BLaER1 treated with 17β-estradiol and CSF1 and Interleukin-3, amounts not matched to agents 10 nM and 100 nM (cell line): ENCODE results near the gene HIGD1C.
A peak's percentile ranks its signal among the peaks of the same experiment; 100 is the strongest.
"Not testable (repeated sequence)": the region's sequence is repeated elsewhere in the genome, so short reads cannot be mapped to it uniquely, and the experiment has no call there.

Source experiments
- H3K27ac ChIP-seq, 11 experiments: shearing (Covaris generic); formaldehyde crosslinking; 2 replicates each; pipeline ENCODE4 v1.8.1; 2022
- H3K27me3 ChIP-seq, 11 experiments: shearing (Covaris generic); formaldehyde crosslinking; 2 replicates each; pipeline ENCODE4 v1.8.1; 2022
- H3K36me3 ChIP-seq, 11 experiments: shearing (Covaris generic); formaldehyde crosslinking; 2 replicates each; pipeline ENCODE4 v1.8.1; 2022
- H3K4me1 ChIP-seq, 10 experiments: shearing (Covaris generic); formaldehyde crosslinking; 2 replicates each; pipeline ENCODE4 v1.8.1; 2022
- H3K4me2 ChIP-seq, 11 experiments: shearing (Covaris generic); formaldehyde crosslinking; 2 replicates each; pipeline ENCODE4 v1.8.1; 2022
- H3K4me3 ChIP-seq, 10 experiments: shearing (Covaris generic); formaldehyde crosslinking; 2 replicates each; pipeline ENCODE4 v1.8.1; 2022
- H3K9ac ChIP-seq, 11 experiments: shearing (Covaris generic); formaldehyde crosslinking; 2 replicates each; pipeline ENCODE4 v1.8.1; 2022
- H3K9me3 ChIP-seq, 11 experiments: shearing (Covaris generic); formaldehyde crosslinking; replicated peaks in 1 of 11; 2 replicates each; pipeline ENCODE4 v1.8.1; 2022
- H4K20me1 ChIP-seq, 11 experiments: shearing (Covaris generic); formaldehyde crosslinking; 2 replicates each; pipeline ENCODE4 v1.8.1; 2022
- Cebpa-rat ChIP-seq, 11 experiments: shearing (Covaris generic); IDR thresholded peaks; 2 replicates each; pipeline ENCODE4 v1.8.1; 2022

HIGD1C gene

GRCh38 chr12:51009056-51009440, 56.7 kb downstream of the HIGD1C start:
- Histone ChIP-seq H3K9ac (peak overlapping the region; percentile 19 to 88 (median 65); a peak in 18 of 22 replicates), H3K4me1 (peaks cover 23 to 92% (median 31%) of the 10 kb centered on the region in 10 experiments), H3K4me2 (peak overlapping the region; percentile 28 to 99 (median 67)), H3K27ac (peak overlapping the region in 10 of 11 experiments; percentile 41 to 93 (median 70); a peak in 20 of 22 replicates), H3K9me3 (no peaks in the 10 kb centered on the region; a peak in 1 of 22 replicates), H3K36me3 (peaks cover 41 to 45% (median 44%) of the 10 kb centered on the region in 11 experiments), H3K4me3 (peak overlapping the region in 3 of 10 experiments; percentile 54 to 60 (median 57); a peak in 6 of 20 replicates), H4K20me1 (peaks cover 0 to 41% (median 18%) of the 10 kb centered on the region in 11 experiments; a peak in 12 of 22 replicates), H3K27me3 (no peaks in the 10 kb centered on the region)
- TF ChIP-seq Cebpa-rat (IDR thresholded peaks at IDR 0.05), result no peak

- Histone ChIP-seq H3K9me3 (no peaks in the 10 kb centered on the region; a peak in 1 of 22 replicates), H3K4me3 (no peak overlapping the region), H3K36me3 (peaks cover 12 to 20% (median 15%) of the 10 kb centered on the region in 11 experiments), H3K4me2 (peak overlapping the region in 3 of 11 experiments; percentile 11 to 99 (median 80); a peak in 5 of 22 replicates), H3K4me1 (peaks cover 23 to 65% (median 31%) of the 10 kb centered on the region in 10 experiments), H3K27me3 (no peaks in the 10 kb centered on the region), H3K9ac (no peak overlapping the region), H3K27ac (no peak overlapping the region), H4K20me1 (peaks cover 0 to 46% (median 19%) of the 10 kb centered on the region in 11 experiments; a peak in 12 of 22 replicates)
- TF ChIP-seq Cebpa-rat (IDR thresholded peaks at IDR 0.05), result no peak
Observed at GRCh38 chr12:51011955-51012354, 59.6 kb downstream of the HIGD1C start.

- H3K27me3 ChIP-seq, result no peaks in the 10 kb centered on the region
- no peak for TF ChIP-seq Cebpa-rat (IDR thresholded peaks at IDR 0.05)
- no peak overlapping the region for H3K4me3 ChIP-seq
- H3K4me1 ChIP-seq, result peaks cover 23 to 62% (median 31%) of the 10 kb centered on the region in 10 experiments
- peaks cover 0 to 48% (median 19%) of the 10 kb centered on the region in 11 experiments; a peak in 12 of 22 replicates for H4K20me1 ChIP-seq
- H3K27ac ChIP-seq, result no peak overlapping the region
- H3K9ac ChIP-seq, result no peak overlapping the region
- H3K36me3 ChIP-seq, result peaks cover 4 to 12% (median 7%) of the 10 kb centered on the region in 11 experiments
- H3K4me2 ChIP-seq, result peak overlapping the region in 6 of 11 experiments; percentile 24 to 99 (median 48); a peak in 10 of 22 replicates
- H3K9me3 ChIP-seq, result no peaks in the 10 kb centered on the region
Observed at GRCh38 chr12:51012570-51013236, 60.4 kb downstream of the HIGD1C start.

GRCh38 chr12:51013441-51013840, 61.1 kb downstream of the HIGD1C start:
- peaks cover 21 to 64% (median 29%) of the 10 kb centered on the region in 10 experiments for H3K4me1 ChIP-seq
- H3K27me3 ChIP-seq, result no peaks in the 10 kb centered on the region
- H3K9ac ChIP-seq, result no peak overlapping the region
- H4K20me1 ChIP-seq, result peaks cover 0 to 55% (median 20%) of the 10 kb centered on the region in 11 experiments; a peak in 13 of 22 replicates
- peak overlapping the region in 6 of 11 experiments; percentile 24 to 99 (median 48); a peak in 9 of 22 replicates for H3K4me2 ChIP-seq
- TF ChIP-seq Cebpa-rat (IDR thresholded peaks at IDR 0.05), result no peak
- H3K4me3 ChIP-seq, result no peak overlapping the region
- H3K36me3 ChIP-seq, result peaks cover 0 to 5% (median 0%) of the 10 kb centered on the region in 11 experiments; a peak in 9 of 22 replicates
- H3K9me3 ChIP-seq, result no peaks in the 10 kb centered on the region
- no peak overlapping the region for H3K27ac ChIP-seq

- not testable (repeated sequence) for H3K9ac ChIP-seq, H3K4me2 ChIP-seq, H3K4me3 ChIP-seq, H3K36me3 ChIP-seq, H3K9me3 ChIP-seq, H3K27me3 ChIP-seq, H3K27ac ChIP-seq
- Histone ChIP-seq H3K4me1 (peaks cover 11 to 70% (median 20%) of the 10 kb centered on the region in 10 experiments), H4K20me1 (peaks cover 0 to 61% (median 28%) of the 10 kb centered on the region in 11 experiments; a peak in 13 of 22 replicates)
Observed at GRCh38 chr12:51014467-51014866, 62.1 kb downstream of the HIGD1C start.

- no peaks in the 10 kb centered on the region for H3K9me3 ChIP-seq
- H3K36me3 ChIP-seq, result peaks cover 0 to 6% (median 0%) of the 10 kb centered on the region in 11 experiments; a peak in 4 of 22 replicates
- H3K27me3 ChIP-seq, result no peaks in the 10 kb centered on the region
- no peak for TF ChIP-seq Cebpa-rat (IDR thresholded peaks at IDR 0.05)
- H3K4me2 ChIP-seq, result peak overlapping the region in 1 of 11 experiments; percentile 15; a peak in 1 of 22 replicates
- H4K20me1 ChIP-seq, result peaks cover 5 to 58% (median 25%) of the 10 kb centered on the region in 11 experiments; a peak in 14 of 22 replicates
- 0 out of 22 replicates have a peak overlapping the region, but pooled peaks of 1 of the 11 experiments have one; percentile 12 for H3K9ac ChIP-seq
- no peak overlapping the region for H3K27ac ChIP-seq
- peaks cover 32 to 70% (median 40%) of the 10 kb centered on the region in 10 experiments for H3K4me1 ChIP-seq
- no peak overlapping the region for H3K4me3 ChIP-seq
Observed at GRCh38 chr12:51017452-51017851, 65.1 kb downstream of the HIGD1C start.

GRCh38 chr12:51018956-51019355, 66.6 kb downstream of the HIGD1C start:
- peaks cover 20 to 70% (median 34%) of the 10 kb centered on the region in 10 experiments for H3K4me1 ChIP-seq
- no peak for TF ChIP-seq Cebpa-rat (IDR thresholded peaks at IDR 0.05)
- no peaks in the 10 kb centered on the region for H3K27me3 ChIP-seq
- H3K4me3 ChIP-seq, result no peak overlapping the region
- H3K4me2 ChIP-seq, result peak overlapping the region in 2 of 11 experiments; percentile 38 to 94; a peak in 3 of 22 replicates
- H3K9ac ChIP-seq, result no peak overlapping the region; a peak in 1 of 22 replicates
- peaks cover 0 to 6% (median 0%) of the 10 kb centered on the region in 11 experiments; a peak in 4 of 22 replicates for H3K36me3 ChIP-seq
- H3K9me3 ChIP-seq, result no peaks in the 10 kb centered on the region
- peaks cover 5 to 50% (median 17%) of the 10 kb centered on the region in 11 experiments; a peak in 13 of 22 replicates for H4K20me1 ChIP-seq
- H3K27ac ChIP-seq, result no peak overlapping the region

- TF ChIP-seq Cebpa-rat (IDR thresholded peaks at IDR 0.05), result no peak
- Histone ChIP-seq H4K20me1 (peaks cover 5 to 51% (median 13%) of the 10 kb centered on the region in 11 experiments; a peak in 13 of 22 replicates), H3K27me3 (no peaks in the 10 kb centered on the region), H3K9ac (peak overlapping the region in 2 of 11 experiments; percentile 31 to 38; a peak in 2 of 22 replicates), H3K27ac (peak overlapping the region in 3 of 11 experiments; percentile 10 to 32 (median 20); a peak in 1 of 22 replicates), H3K4me2 (peak overlapping the region in 7 of 11 experiments; percentile 54 to 94 (median 73); a peak in 11 of 22 replicates), H3K36me3 (peaks cover 0 to 6% (median 0%) of the 10 kb centered on the region in 11 experiments; a peak in 3 of 22 replicates), H3K4me3 (no peak overlapping the region), H3K4me1 (peaks cover 30 to 76% (median 43%) of the 10 kb centered on the region in 10 experiments), H3K9me3 (no peaks in the 10 kb centered on the region)
Observed at GRCh38 chr12:51019927-51020326, 67.6 kb downstream of the HIGD1C start.
